ENCODE data around the gene ZNF473.
"Not testable (repeated sequence)": the region's sequence is repeated elsewhere in the genome, so short reads cannot be mapped to it uniquely, and the experiment has no call there.

The ZNF473 gene

GRCh38 chr19:50099696-50100095 lies 73.9 kb downstream of the ZNF473 start:
- not testable (repeated sequence) for DNase-seq (ENCODE audit: low read depth)

- DNase-seq (ENCODE audit: low read depth): not testable (repeated sequence)
Observed at GRCh38 chr19:50100946-50101345, 75.1 kb downstream of the ZNF473 start.

Measured in activated T-helper 9 cell treated with anti-CD3 and anti-CD28 coated beads, Interleukin-2, amount 50 U/mL, for 16 hours (primary cell).